ENCODE data around the gene CDH4.

- TF ChIP-seq TAF1 (IDR thresholded peaks at IDR 0.05; ENCODE audit: borderline replicate concordance, insufficient read depth, low read length) (no peak), POLR2AphosphoS5 (IDR thresholded peaks at IDR 0.05; ENCODE audit: low read depth, low read length) (no peak), SIN3A (IDR thresholded peaks at IDR 0.05; ENCODE audit: borderline replicate concordance, insufficient read depth, low read length) (no peak), FOXP2 (optimal IDR thresholded peaks at IDR 0.05; ENCODE audit: borderline replicate concordance, extremely low read depth, extremely low read length, insufficient read depth) (no peak), REST (IDR thresholded peaks at IDR 0.05; ENCODE audit: insufficient read depth in 1 of 2, low read depth in 2 of 2, low read length in 2 of 2) (no peak)
Observed at GRCh38 chr20:61922936-61923335, 670.9 kb downstream of the CDH4 start.

Data from PFSK-1 (cell line).